Measurements from ENCODE around the gene WDR75. TPM values are rescaled to one million over a fixed set of nuclear protein-coding genes. Genes with fewer than 3 reads are reported as not detected.

Gene WDR75
- total and polyA plus RNA-seq, 9 of the 15 experiments (the other 6 are each of a cell fraction or from before 2014, with no cell fraction given): 50.9 to 111 (median 76.4) TPM

DNA sequence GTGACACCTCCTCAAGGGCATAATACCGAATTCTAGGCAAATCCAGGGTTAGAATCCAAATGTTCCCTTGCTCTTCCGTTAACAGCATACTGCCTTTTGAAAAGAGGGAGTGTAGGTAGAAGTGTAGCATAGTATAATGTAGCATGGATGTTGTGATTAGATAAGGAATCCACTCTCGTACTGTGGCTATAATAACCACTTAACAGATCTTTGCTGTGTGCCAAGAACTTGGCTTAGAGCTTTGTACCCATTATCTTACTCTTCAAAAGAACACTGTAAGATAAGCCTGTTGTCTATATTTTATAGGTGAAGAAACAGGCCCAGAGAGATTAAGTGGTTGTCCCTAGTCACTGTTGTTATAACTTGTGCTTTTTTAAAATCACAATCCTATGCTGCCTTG is 24.2 kb downstream of the WDR75 start (continued):
- no peak for TF ChIP-seq CHD4 (IDR thresholded peaks at IDR 0.05; ENCODE audit: insufficient read depth, insufficient replicate concordance, low read depth, low read length, poor library complexity, severe bottlenecking)
- no peak for TF ChIP-seq PURB (CRISPR knock-in tag; IDR thresholded peaks at IDR 0.05; ENCODE audit: low read depth)
- no peak for TF ChIP-seq SMAD2 (IDR thresholded peaks at IDR 0.05; ENCODE audit: low read depth, low read length)
- no peak for TF ChIP-seq ZNF232 (CRISPR knock-in tag; IDR thresholded peaks at IDR 0.05)
- TF ChIP-seq, protein P1, sequence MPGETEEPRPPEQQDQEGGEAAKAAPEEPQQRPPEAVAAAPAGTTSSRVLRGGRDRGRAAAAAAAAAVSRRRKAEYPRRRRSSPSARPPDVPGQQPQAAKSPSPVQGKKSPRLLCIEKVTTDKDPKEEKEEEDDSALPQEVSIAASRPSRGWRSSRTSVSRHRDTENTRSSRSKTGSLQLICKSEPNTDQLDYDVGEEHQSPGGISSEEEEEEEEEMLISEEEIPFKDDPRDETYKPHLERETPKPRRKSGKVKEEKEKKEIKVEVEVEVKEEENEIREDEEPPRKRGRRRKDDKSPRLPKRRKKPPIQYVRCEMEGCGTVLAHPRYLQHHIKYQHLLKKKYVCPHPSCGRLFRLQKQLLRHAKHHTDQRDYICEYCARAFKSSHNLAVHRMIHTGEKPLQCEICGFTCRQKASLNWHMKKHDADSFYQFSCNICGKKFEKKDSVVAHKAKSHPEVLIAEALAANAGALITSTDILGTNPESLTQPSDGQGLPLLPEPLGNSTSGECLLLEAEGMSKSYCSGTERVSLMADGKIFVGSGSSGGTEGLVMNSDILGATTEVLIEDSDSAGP (CRISPR knock-in tag; IDR thresholded peaks at IDR 0.05): no peak
- TF ChIP-seq, protein P2, sequence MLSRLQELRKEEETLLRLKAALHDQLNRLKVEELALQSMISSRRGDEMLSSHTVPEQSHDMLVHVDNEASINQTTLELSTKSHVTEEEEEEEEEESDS (CRISPR knock-in tag; IDR thresholded peaks at IDR 0.05): no peak
- TF ChIP-seq TAF9B (IDR thresholded peaks at IDR 0.05; ENCODE audit: partially characterized antibody): no peak
- TF ChIP-seq SMARCB1 (IDR thresholded peaks at IDR 0.05; ENCODE audit: insufficient read length, low read depth): no peak
- TF ChIP-seq ILK (tag; IDR thresholded peaks at IDR 0.05; ENCODE audit: borderline replicate concordance, low read depth): no peak
- TF ChIP-seq ZNF121 (CRISPR knock-in tag; conservative IDR thresholded peaks at IDR 0.05): no peak
- TF ChIP-seq ZNF12 (CRISPR knock-in tag; IDR thresholded peaks at IDR 0.05): no peak
- TF ChIP-seq TEAD4 (IDR thresholded peaks at IDR 0.05; ENCODE audit: low read length): peak; percentile 71
- no peak for TF ChIP-seq TEAD4 (CRISPR knock-in tag; IDR thresholded peaks at IDR 0.05; ENCODE audit: borderline replicate concordance)
- TF ChIP-seq, protein P3, sequence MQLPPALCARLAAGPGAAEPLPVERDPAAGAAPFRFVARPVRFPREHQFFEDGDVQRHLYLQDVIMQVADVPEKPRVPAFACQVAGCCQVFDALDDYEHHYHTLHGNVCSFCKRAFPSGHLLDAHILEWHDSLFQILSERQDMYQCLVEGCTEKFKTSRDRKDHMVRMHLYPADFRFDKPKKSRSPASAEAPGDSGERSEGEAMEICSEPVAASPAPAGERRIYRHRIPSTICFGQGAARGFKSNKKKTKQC (CRISPR knock-in tag; IDR thresholded peaks at IDR 0.05): no peak
- no peak for TF ChIP-seq PRMT5 (CRISPR knock-in tag; IDR thresholded peaks at IDR 0.05)
- TF ChIP-seq ZNF444 (CRISPR knock-in tag; IDR thresholded peaks at IDR 0.05): no peak
- TF ChIP-seq, protein P4, sequence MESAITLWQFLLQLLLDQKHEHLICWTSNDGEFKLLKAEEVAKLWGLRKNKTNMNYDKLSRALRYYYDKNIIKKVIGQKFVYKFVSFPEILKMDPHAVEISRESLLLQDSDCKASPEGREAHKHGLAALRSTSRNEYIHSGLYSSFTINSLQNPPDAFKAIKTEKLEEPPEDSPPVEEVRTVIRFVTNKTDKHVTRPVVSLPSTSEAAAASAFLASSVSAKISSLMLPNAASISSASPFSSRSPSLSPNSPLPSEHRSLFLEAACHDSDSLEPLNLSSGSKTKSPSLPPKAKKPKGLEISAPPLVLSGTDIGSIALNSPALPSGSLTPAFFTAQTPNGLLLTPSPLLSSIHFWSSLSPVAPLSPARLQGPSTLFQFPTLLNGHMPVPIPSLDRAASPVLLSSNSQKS (CRISPR knock-in tag; IDR thresholded peaks at IDR 0.05): no peak
- peak in 1 of 2 experiments; percentile 31; a peak in 1 of 4 replicates for TF ChIP-seq KDM1A (IDR thresholded peaks at IDR 0.05)
- no peak for TF ChIP-seq STAG1 (CRISPR knock-in tag; IDR thresholded peaks at IDR 0.05; ENCODE audit: borderline replicate concordance)
- TF ChIP-seq PTBP1 (IDR thresholded peaks at IDR 0.05; ENCODE audit: low read depth, low read length): no peak
- no peak for TF ChIP-seq TCFL5 (CRISPR knock-in tag; conservative IDR thresholded peaks at IDR 0.05)
